Right lobe of liver (tissue), 6 donors: ENCODE results near the gene KRT76. TPM values are rescaled to one million over a fixed set of nuclear protein-coding genes. Genes with fewer than 3 reads are reported as not detected.

ENCODE experiments used
- ATAC-seq, 4 donors: fragments of 200-7000 bp; cut with Tn5 transposase; one replicate each; pipeline ENCODE4 v1.9.1; 2020; ENCODE audit warnings: mild to moderate bottlenecking in 4 of 4, moderate library complexity in 4 of 4
- DNase-seq, 3 donors: peaks; one replicate each; pipeline ENCODE4 v3.0.0-alpha.2; 2020
- H3K27ac ChIP-seq, 3 donors: fragments of 200-600 bp; one replicate each; pipeline ENCODE4 v1.8.0; 2022
- H3K27me3 ChIP-seq, 2 donors: fragments of 200-600 bp; one replicate each; pipeline ENCODE4 v1.8.0; 2022
- H3K36me3 ChIP-seq, 4 donors: fragments of 200-600 bp; sonication (generic) in 1 of 4; one replicate each; pipeline versions ENCODE4 v1.5.1 to v1.8.0; 2017 to 2022; ENCODE audit warnings: control low read depth in 1 of 4
- H3K4me1 ChIP-seq, 4 donors: fragments of 200-600 bp; sonication (generic) in 1 of 4; one replicate each; pipeline versions ENCODE4 v1.5.1 to v1.8.0; 2017 to 2022; ENCODE audit warnings: control low read depth in 1 of 4
- H3K4me3 ChIP-seq, 3 donors: fragments of 200-600 bp; one replicate each; pipeline ENCODE4 v1.8.0; 2022
- H3K9me3 ChIP-seq, 4 donors: fragments of 200-600 bp; sonication (generic) in 1 of 4; one replicate each; pipeline versions ENCODE4 v1.5.1 to v1.8.0; 2017 to 2022; ENCODE audit warnings: control low read depth in 1 of 4
- POLR2A ChIP-seq: fragments of 450-650 bp; IDR thresholded peaks from one replicate; pipeline ENCODE4 v1.6.1; 2017; ENCODE audit warnings: antibody characterized with exemption, mild to moderate bottlenecking
- WGBS: methylation state at CpG from one replicate; pipeline ENCODE4 v1.1.6; 2018; ENCODE audit warnings: low coverage, low lambda C conversion rate; ENCODE audit not compliant: insufficient coverage; ENCODE audit errors: missing lambda C conversion rate; 5-methylcytosine and 5-hydroxymethylcytosine counted together
- intact Hi-C, 2 donors: fragments of 100-400 bp; cut with DNase I; formaldehyde crosslinking; loops; one replicate each; pipeline versions ENCODE4 v1.11.2 to v1.14.1; 2022
- total RNA-seq, 6 experiments: library from RNA; depleted of rRNA in 2 of 6; stranded (reverse); fragments of >200 nt in 2 of 6; fragmentation: NEBNext Ultra II Directional in 3 of 6; extraction: Animal tissue kit (Norgen Biotek cat#: 25700) in 3 of 6; gene quantifications; one replicate each; pipeline versions ENCODE4 v1.1.0 to v1.2.4, GENCODE V29; 2016 to 2023
- TF ChIP-seq, protein P1 (sequence below), 4 donors: fragments of 200-600 bp in 3 of 4; fragments of 450-650 bp in 1 of 4; IDR thresholded peaks; one replicate each; pipeline versions ENCODE4 v1.5.1 to v1.8.0; 2016 to 2022; ENCODE audit warnings: antibody characterized with exemption in 4 of 4, mild to moderate bottlenecking in 2 of 4
- donor health status: DM: no; HTN: yes; CAD: no.
- donor health status: DM: no; HTN: no; CAD: no.
- donor health status: DM: no; HTN: no; CAD: no.
- donor health status: DM: no; HTN: yes; CAD: no.
- donor health status: DM: no; HTN: yes; CAD: no.

Gene KRT76
- total RNA-seq, 6 experiments from 2014 or later: not detected

DNA sequence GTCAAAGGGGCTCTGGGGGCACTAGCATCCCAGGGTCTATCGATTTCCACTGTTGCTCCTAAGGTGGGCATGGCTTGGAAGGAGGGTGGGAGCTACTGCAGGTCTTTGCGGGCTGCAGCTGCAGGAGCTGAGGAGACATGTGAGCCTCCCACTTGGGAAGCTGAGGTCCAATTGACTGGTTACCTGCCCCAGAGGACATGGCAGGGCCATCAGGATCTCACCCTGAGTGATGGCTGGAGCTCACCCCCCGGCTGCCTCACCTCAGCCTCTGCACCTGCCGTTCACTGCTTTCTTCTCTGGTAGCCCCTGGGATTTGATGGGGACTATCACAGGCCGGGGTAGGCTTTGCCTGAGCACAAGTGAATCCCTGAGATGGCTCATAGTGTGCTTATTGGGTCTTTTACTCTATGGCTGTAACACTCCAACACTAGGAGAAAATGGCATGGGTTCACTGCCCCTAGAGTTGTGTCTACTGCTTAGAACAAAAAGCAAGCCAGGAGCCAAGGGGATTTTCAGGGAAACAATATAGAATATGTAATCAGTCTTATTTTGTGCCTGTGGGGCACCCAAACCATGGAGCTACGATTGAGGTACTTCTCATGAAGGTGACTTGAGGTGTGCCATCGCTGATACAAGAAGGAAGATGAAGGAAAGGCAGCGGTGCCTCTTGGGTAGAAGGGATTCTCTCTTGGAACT lies 40.0 kb upstream of the KRT76 start:
- 72% methylated on average over 5 of the region's 8 CpGs for WGBS
- Histone ChIP-seq H3K27me3 (no peaks in the 10 kb centered on the region), H3K4me3 (no peak overlapping the region), H3K9me3 (no peaks in the 10 kb centered on the region), H3K27ac (no peak overlapping the region), H3K4me1 (no peaks in the 10 kb centered on the region), H3K36me3 (no peaks in the 10 kb centered on the region)
- TF ChIP-seq, protein P1, sequence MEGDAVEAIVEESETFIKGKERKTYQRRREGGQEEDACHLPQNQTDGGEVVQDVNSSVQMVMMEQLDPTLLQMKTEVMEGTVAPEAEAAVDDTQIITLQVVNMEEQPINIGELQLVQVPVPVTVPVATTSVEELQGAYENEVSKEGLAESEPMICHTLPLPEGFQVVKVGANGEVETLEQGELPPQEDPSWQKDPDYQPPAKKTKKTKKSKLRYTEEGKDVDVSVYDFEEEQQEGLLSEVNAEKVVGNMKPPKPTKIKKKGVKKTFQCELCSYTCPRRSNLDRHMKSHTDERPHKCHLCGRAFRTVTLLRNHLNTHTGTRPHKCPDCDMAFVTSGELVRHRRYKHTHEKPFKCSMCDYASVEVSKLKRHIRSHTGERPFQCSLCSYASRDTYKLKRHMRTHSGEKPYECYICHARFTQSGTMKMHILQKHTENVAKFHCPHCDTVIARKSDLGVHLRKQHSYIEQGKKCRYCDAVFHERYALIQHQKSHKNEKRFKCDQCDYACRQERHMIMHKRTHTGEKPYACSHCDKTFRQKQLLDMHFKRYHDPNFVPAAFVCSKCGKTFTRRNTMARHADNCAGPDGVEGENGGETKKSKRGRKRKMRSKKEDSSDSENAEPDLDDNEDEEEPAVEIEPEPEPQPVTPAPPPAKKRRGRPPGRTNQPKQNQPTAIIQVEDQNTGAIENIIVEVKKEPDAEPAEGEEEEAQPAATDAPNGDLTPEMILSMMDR (IDR thresholded peaks at IDR 0.05): no peak
- TF ChIP-seq POLR2A: no peak
- DNase-seq: no peak
- intact Hi-C loops: no loop called here
- no peak for ATAC-seq

DNA sequence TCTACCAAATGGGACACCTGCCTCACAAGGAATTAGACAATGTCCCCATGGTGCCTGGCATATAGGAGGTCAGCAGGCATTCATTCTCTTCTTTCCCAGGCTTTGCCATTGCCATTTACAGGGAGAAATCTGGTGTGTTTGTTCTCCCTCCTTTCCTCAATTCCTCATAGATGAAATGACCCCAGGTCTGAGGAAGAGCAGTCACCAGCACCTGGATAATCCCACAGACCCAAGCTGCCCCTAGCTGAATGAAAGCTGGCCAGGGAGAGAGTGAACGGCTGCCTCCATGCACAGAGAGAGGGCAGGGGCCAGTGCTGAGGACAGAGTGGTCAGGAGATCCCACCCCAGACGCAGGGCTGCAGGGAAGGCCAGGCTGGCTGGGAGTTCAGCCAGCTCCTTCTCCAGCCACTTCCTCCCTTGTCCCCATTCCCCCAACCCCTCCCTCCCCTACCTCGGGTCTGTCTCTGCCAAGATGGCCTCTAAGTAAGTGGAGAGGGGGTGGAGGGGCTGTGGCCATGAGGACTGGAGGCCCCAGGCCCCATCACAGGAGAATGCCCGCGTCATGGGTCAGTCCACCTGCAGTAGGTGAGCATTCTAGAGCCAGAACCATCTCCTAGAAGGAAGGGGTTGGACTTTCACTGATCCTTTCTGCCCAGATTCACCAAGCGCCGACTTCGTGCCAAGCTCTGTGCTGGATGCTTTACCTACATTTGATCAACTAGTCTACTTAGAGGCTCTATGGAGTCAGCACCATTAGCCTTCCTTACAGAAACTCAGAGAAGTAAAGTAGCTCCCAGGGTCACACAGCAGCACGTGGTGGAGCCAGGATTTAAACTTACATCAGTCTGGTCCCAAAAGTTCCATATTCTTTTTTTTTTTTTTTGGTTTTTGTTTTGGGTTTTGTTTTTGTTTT lies 38.8 kb upstream of the KRT76 start:
- H3K36me3 ChIP-seq: no peaks in the 10 kb centered on the region
- no peak overlapping the region for H3K27ac ChIP-seq
- TF ChIP-seq, protein P1 (IDR thresholded peaks at IDR 0.05): no peak
- TF ChIP-seq POLR2A: no peak
- H3K9me3 ChIP-seq: no peaks in the 10 kb centered on the region
- no peaks in the 10 kb centered on the region for H3K27me3 ChIP-seq
- intact Hi-C loops: no loop called here
- ATAC-seq (no peak), DNase-seq (no peak)
- no peaks in the 10 kb centered on the region for H3K4me1 ChIP-seq
- H3K4me3 ChIP-seq: no peak overlapping the region
- 75% methylated on average over 1 of the region's 9 CpGs for WGBS

GRCh38 chr12:52815161-52815560 lies 38.0 kb upstream of the KRT76 start:
- WGBS: 83% methylated on average over 4 of the region's 4 CpGs
- no peaks in the 10 kb centered on the region for H3K36me3 ChIP-seq
- ATAC-seq: no peak
- no peaks in the 10 kb centered on the region for H3K4me1 ChIP-seq
- H3K4me3 ChIP-seq: no peak overlapping the region
- H3K9me3 ChIP-seq: no peaks in the 10 kb centered on the region
- intact Hi-C loops: no loop called here
- H3K27ac ChIP-seq: no peak overlapping the region
- TF ChIP-seq, protein P1 (IDR thresholded peaks at IDR 0.05): no peak
- no peak for TF ChIP-seq POLR2A
- no peak for DNase-seq
- no peaks in the 10 kb centered on the region for H3K27me3 ChIP-seq

- no peaks in the 10 kb centered on the region for H3K36me3 ChIP-seq
- DNase-seq (no peak), ATAC-seq (no peak)
- TF ChIP-seq POLR2A: no peak
- TF ChIP-seq, protein P1 (IDR thresholded peaks at IDR 0.05): no peak
- intact Hi-C loops: no loop called here
- H3K9me3 ChIP-seq: no peaks in the 10 kb centered on the region
- no peak overlapping the region for H3K27ac ChIP-seq
- 55% methylated on average over 2 of the region's 4 CpGs for WGBS
- no peak overlapping the region for H3K4me3 ChIP-seq
- no peaks in the 10 kb centered on the region for H3K27me3 ChIP-seq
- H3K4me1 ChIP-seq: no peaks in the 10 kb centered on the region
These were observed 37.6 kb upstream of the KRT76 start for GRCh38 chr12:52814710-52815155.
